A549 treated with GW870086 at 1 μM for 4 hours (cell line): ENCODE results near the gene ELOB. TPM values are rescaled to one million over a fixed set of nuclear protein-coding genes. Genes with fewer than 3 reads are reported as not detected.

ENCODE experiments used
- total RNA-seq: library from RNA; stranded (reverse); fragments of 200-300 nt; extraction: Qiagen RNA extraction; gene quantifications from 5 replicates; pipeline ENCODE4 v1.2.3, GENCODE V29; 2022; ENCODE audit warnings: low read depth

Gene ELOB
- total RNA-seq = 488 to 558 TPM (median 510 TPM) in 5 replicates

DNA sequence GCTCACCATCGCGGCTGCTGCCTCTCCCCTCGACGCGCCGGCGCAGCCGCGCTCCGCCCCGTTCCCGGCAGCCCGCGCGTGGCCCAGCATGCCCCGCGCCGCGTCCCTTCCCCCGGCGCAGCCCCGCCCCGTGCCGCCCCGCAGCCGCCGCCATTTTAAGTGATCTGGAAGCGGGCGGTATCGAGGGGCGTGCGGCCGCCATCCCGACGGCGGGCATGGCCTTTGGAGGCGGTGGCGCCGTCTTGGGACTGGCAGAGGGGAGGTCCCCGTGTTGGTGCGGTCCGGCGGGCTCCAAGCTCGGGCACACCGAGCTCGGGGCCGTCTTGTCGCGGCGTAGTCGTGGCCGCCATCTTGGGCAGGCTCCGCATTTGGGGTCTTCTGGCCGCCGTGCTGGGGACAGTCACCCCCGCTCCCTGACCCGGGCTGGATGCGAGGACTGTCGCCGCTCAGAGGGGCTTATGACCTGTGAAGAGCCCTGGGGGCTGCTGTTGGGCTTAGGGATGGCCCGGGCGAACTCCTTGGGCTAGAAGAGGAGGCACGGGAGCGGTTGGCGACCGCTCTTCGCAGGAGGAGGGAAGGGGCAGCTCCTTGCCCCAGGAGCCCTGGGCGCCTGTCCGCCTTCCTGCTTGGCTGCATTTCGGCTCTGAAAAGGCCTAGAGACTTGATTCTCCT is at the start of gene ELOB:
TSS of gene ELOB (minus strand) at position 50 of the 672 bp plus-strand sequence. CDS start at position 9, 41 bp downstream.

DNA sequence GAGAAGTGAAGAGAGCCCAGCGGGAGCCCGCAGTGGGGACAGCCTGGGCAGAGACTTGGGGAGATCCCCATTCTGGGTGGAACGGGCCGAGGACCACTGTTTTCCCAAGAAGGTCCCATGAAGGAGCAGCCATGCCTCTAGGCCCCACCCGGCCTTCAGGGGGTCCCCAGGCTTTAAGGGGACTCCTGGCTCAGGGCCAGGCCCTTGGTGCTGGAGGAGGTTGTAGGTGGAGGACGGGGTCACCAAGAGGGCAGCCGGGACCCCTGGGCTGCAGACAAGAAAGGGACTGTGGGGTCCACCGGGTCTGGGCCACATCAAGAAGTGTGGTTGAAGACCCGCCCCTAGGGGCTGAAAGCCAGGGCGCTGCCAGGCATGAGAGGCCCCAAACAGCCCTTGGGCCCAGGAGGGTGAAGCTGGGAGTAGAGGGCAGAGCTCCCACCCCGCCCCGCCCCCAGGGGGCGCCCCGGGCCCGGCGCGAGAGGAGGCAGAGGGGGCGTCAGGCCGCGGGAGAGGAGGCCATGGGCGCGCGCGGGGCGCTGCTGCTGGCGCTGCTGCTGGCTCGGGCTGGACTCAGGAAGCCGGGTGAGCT is 39.8 kb upstream of the ELOB start, which contains the start of gene PRSS21:
TSS of gene PRSS21 (plus strand) at position 487 of the 589 bp plus-strand sequence. CDS start at position 519, 32 bp downstream.

DNA sequence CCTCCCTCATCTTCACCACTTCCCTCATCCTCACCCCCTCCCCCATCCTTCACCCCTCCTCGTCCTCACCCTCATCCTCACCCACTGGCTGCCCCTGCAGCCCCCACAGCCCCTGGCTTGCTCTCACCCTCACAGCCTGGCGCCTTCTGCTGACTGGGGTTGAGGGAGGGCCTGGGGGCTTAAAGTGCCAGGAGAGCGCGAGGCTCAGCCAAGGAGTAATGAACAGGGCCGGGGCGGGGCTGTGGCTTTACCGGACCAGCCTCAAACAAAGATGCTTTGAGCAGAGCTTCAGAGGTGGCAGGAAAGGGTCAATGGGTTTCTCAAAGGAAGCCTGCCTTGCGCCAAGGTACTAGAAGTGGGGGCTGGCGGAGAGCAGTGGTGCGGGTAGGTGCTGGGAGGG is 10.3 kb upstream of the ELOB start, which contains the start of gene PRSS33:
TSS of gene PRSS33 (minus strand) at position 155 of the 400 bp plus-strand sequence. CDS start 1,013 bp downstream, outside the sequence.

DNA sequence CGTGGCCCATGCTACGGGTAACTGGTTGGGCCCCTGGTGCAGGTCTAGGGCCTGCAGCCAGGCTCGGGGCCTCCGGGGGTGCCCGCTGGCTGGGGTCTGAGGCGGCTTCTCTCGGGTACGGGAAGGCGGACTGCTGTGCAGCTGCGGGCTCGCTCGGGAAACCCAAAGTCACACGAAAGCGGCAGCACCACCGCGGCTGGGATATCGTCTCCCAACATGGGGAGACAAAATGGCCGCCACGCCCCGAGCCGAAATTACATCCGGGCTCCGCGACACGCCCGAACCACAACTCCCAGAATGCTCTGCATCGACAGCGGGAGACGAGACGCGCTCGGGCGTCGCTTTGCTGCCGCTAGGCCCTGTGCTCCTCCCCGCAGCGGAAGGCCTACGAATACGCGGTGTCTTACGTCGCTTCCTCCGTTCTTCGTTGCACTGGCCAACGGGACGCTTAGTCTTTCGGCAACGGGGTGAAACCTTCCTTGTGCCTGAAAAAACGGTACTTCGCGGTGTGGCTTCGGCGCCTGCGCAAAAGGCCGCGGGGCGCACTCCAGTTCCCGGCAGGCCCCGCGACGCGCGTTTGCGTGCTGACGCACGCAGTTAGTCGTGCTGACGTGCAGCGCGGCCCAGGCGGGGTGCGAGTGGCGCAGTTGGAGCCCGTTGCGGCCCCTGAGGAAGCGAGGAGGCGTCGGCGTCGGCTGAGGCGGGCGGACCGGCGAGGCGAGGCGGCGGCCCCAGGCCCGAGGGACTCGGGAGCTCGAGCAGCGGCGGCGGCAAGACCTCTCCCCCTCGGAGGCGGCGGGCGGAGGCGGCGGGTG is 24.8 kb downstream of the ELOB start, which contains the start of gene SRRM2:
TSS of gene SRRM2 (plus strand) at position 604 of the 815 bp plus-strand sequence. CDS start 3,727 bp downstream, outside the sequence.

Other genes starting within 250 kb of the ELOB start
- gene CEMP1, start 245.9 kb downstream of the ELOB start, total RNA-seq = 0.12 TPM in 1 of 5 replicates, not detected in the others
- gene PDPK1, start 239.3 kb downstream of the ELOB start, total RNA-seq = 16.1 to 23.2 TPM (median 21.5 TPM) in 5 replicates
- 36.0 to 45.0 TPM (median 43.8 TPM) in 5 replicates for gene KCTD5, start 94.8 kb downstream of the ELOB start, total RNA-seq
- gene PRSS27, start 57.1 kb downstream of the ELOB start, total RNA-seq = 0.71 to 1.9 TPM (median 1.3 TPM) in 5 replicates
- 305 to 408 TPM (median 384 TPM) in 5 replicates for gene SRRM2, start 24.6 kb downstream of the ELOB start, total RNA-seq
- gene PRSS33, start 10.3 kb upstream of the ELOB start, total RNA-seq = not detected in 5 replicates
- gene PRSS41, start 21.2 kb upstream of the ELOB start, total RNA-seq = not detected in 5 replicates
- gene PRSS21, start 40.0 kb upstream of the ELOB start, total RNA-seq = 0.15 TPM in 1 of 5 replicates, not detected in the others
- 0.61 to 1.3 TPM (median 1.00 TPM) in 5 replicates for gene ZG16B, start 53.0 kb upstream of the ELOB start, total RNA-seq
- 0.39 to 1.4 TPM (median 1.3 TPM) in 5 replicates for gene PRSS22, start 80.9 kb upstream of the ELOB start, total RNA-seq
- gene FLYWCH2, start 105.9 kb upstream of the ELOB start, total RNA-seq = 46.6 to 54.3 TPM (median 52.3 TPM) in 5 replicates
- 19.4 to 31.3 TPM (median 26.1 TPM) in 5 replicates for gene FLYWCH1, start 134.7 kb upstream of the ELOB start, total RNA-seq
- 1.3 to 3.0 TPM (median 2.3 TPM) in 5 replicates for gene KREMEN2, start 187.0 kb upstream of the ELOB start, total RNA-seq
- gene PAQR4, start 192.1 kb upstream of the ELOB start, total RNA-seq = 32.0 to 45.1 TPM (median 41.2 TPM) in 5 replicates
- 65.1 to 89.9 TPM (median 84.9 TPM) in 5 replicates for gene PKMYT1, start 203.2 kb upstream of the ELOB start, total RNA-seq
- 0.23 to 0.48 TPM (median 0.29 TPM) in 5 replicates for gene CLDN9, start 235.6 kb upstream of the ELOB start, total RNA-seq
- 0.24 to 0.57 TPM (median 0.48 TPM) in 5 replicates for gene CLDN6, start 240.9 kb upstream of the ELOB start, total RNA-seq
- gene TNFRSF12A, start 243.1 kb upstream of the ELOB start, total RNA-seq = 446 to 645 TPM (median 558 TPM) in 5 replicates
- gene HCFC1R1, start 246.7 kb upstream of the ELOB start, total RNA-seq = 212 to 248 TPM (median 240 TPM) in 5 replicates
- gene THOC6, start 246.8 kb upstream of the ELOB start, total RNA-seq = 25.3 to 35.1 TPM (median 31.9 TPM) in 5 replicates